ENCODE measurements around the gene PAH.

- TF ChIP-seq CTCF (IDR thresholded peaks at IDR 0.05) (no peak), POLR2A (IDR thresholded peaks at IDR 0.05) (no peak)
These were observed 4.8 kb downstream of the PAH start for GRCh38 chr12:102912258-102912657.
